HAP-1 (cell line): Measurements from ENCODE around the gene SLC8B1.

Source experiments
- DNase-seq, 2 experiments: peaks; one replicate each; pipeline ENCODE4 v3.0.0-alpha.2; 2016 to 2020; ENCODE audit warnings: low spot score in 2 of 2
- H3K27me3 ChIP-seq: fragments of 250-450 bp; sonication (Bioruptor Pico); 2 replicates; pipeline ENCODE4 v1.5.1; 2020; ENCODE audit warnings: low read depth, mild to moderate bottlenecking, moderate library complexity
- H3K36me3 ChIP-seq: fragments of 250-450 bp; sonication (Bioruptor Pico); replicated peaks from 2 replicates; pipeline ENCODE4 v1.5.1; 2020; ENCODE audit warnings: mild to moderate bottlenecking
- H3K4me1 ChIP-seq: fragments of 250-450 bp; sonication (Bioruptor Pico); 2 replicates; pipeline ENCODE4 v1.5.1; 2020; ENCODE audit warnings: mild to moderate bottlenecking
- H3K4me3 ChIP-seq: fragments of 250-450 bp; sonication (Bioruptor Pico); 2 replicates; pipeline ENCODE4 v1.5.1; 2020; ENCODE audit warnings: mild to moderate bottlenecking, moderate library complexity
- H3K9me3 ChIP-seq: fragments of 250-450 bp; sonication (Bioruptor Pico); 2 replicates; pipeline ENCODE4 v1.5.1; 2020; ENCODE audit warnings: mild to moderate bottlenecking, moderate library complexity
- in situ Hi-C: fragments of 300-500 bp; cut with MboI; formaldehyde crosslinking; loops from 3 replicates; pipeline ENCODE4 v1.14.3; 2020; ENCODE audit warnings: low sequenced_read_pairs, inconsistent platforms, mixed read lengths

Gene SLC8B1

DNA sequence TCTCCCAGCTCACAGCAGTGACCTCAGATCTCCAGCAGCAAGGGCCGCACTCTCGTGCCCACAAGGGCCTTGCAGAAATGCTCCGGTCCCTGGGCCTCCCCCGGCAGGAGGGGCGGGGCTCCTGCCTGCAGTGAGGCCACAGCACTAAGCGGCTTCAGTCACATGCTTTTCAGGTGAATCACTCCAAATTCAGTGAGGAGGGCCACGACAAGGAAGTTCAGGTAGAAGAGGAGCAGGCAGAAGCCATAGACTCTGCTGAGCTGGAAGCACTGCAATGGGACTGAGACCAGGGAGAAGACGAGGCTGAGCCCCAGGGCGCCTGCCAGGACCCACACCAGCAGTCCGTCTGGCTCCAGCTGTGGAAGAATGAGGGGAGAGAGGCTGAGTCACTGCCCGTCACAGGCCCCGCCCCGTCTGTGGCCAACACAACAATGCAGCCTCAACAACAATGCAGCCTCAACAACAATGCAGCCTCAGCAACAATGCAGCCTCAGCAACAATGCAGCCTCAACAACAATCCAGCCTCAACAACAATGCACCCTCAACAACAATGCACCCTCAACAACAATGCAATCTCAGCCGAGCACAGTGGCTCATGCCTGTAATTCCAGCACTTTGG lies 35.2 kb downstream of the SLC8B1 start:
- H3K4me3 ChIP-seq = no peak overlapping the region
- H3K9me3 ChIP-seq = no peaks in the 10 kb centered on the region
- H3K36me3 ChIP-seq = peaks cover 43% of the 10 kb centered on the region
- peak in 1 of 2 experiments; percentile 73 for DNase-seq
- H3K4me1 ChIP-seq = peaks cover 3% of the 10 kb centered on the region
- in situ Hi-C loops = no loop called here
- no peaks in the 10 kb centered on the region for H3K27me3 ChIP-seq

DNA sequence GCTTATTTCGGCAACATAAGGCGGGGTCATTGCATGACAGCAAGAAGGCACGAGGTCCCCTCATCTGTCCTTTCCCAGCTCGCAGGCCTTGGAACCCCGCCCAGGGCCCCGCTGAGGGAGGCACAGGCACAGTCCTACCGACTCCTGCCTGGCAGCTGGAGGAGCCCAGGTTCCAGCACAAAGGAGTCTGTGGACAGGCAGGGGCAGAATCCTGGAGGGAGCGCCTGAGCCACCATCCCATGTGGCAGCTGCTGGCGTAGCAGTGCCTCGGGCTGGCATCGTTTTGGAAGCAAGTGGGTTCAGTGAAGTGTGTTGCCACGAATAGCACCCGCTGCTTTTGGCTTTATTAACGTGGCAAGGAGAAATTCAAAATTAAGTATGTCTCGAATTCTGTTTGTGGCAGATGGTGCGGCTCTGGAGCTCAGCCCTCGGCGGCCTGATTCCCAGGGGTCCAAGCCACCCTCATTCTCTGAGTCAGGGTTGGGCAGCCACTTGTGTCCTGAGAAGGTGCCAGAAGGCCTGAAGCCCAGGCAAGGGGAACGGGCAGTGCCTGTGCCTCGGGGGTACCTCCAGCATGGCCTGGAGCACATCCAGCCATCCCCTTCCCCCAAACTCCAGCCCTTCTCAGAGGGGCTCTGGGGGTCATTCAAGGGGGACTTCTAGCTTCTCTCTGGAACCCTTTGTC lies 35.9 kb downstream of the SLC8B1 start:
- Histone ChIP-seq H3K4me3 (no peak overlapping the region), H3K9me3 (no peaks in the 10 kb centered on the region), H3K4me1 (peaks cover 3% of the 10 kb centered on the region), H3K27me3 (no peaks in the 10 kb centered on the region), H3K36me3 (peaks cover 40% of the 10 kb centered on the region)
- in situ Hi-C loops = no loop called here
- no peak for DNase-seq

DNA sequence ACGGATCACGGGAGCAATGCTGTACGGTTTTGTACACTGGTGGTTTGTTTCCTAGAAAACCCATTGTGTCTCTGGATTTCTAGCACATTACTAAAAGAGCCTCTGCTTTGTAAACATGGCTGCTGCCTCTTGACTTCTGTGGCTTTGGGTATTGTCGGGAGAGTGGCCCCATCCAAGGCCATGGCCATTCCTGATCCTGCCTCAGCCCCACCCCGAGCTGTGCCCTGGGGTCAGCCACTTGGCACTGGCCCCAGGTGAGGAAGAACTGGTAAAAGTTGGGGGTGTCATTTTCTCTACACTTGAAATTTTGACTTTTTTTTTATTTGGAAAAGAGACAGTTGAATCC lies 36.5 kb downstream of the SLC8B1 start:
- Histone ChIP-seq H3K4me1 (peaks cover 3% of the 10 kb centered on the region), H3K27me3 (no peaks in the 10 kb centered on the region), H3K4me3 (no peak overlapping the region), H3K9me3 (no peaks in the 10 kb centered on the region), H3K36me3 (peaks cover 37% of the 10 kb centered on the region)
- in situ Hi-C loops = no loop called here
- DNase-seq = no peak

DNA sequence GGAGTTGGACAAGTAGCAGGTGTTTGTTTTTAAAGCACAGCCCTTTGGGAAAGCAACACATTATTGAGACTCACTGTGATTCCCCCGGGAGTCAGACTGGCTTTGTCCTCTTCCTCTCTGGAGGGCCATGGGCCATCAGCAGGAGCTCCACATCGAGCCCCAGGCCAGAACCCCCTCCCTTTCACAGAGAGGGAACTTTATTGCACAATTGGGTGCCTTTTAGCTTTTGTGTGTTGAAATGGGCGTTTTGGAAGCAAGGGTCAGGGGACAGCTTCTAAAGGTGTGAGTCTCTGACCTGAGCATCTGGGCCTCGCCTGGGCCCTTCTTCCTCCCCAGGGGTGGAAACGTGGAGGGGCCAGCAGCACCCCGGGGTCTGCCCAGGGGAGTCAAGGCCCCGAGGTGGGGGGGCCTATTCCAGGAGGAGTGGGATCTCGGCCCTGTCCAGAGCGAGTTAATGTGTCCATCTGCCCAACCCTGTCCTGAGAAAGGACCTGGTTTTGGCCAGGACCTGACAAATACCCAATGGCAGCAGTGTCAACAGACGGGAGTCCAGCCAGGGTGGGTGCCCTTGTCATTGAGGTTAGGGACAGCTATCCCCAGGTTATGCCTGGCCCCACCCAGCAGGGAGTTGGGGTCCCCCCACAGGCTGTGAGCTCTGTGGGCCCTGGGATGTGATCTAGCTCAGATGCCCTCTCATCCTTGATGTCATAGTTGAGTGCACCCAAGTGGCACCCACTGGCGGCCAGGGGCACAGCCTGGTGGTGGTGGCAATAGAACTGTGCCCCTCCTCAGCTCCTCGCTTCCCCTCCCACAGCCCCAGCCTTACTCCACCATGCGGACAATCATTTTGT lies 37.1 kb downstream of the SLC8B1 start:
- in situ Hi-C loops = no loop called here
- H3K4me3 ChIP-seq = no peak overlapping the region
- no peaks in the 10 kb centered on the region for H3K9me3 ChIP-seq
- DNase-seq = no peak
- peaks cover 3% of the 10 kb centered on the region for H3K4me1 ChIP-seq
- H3K27me3 ChIP-seq = no peaks in the 10 kb centered on the region
- H3K36me3 ChIP-seq = peaks cover 37% of the 10 kb centered on the region

DNA sequence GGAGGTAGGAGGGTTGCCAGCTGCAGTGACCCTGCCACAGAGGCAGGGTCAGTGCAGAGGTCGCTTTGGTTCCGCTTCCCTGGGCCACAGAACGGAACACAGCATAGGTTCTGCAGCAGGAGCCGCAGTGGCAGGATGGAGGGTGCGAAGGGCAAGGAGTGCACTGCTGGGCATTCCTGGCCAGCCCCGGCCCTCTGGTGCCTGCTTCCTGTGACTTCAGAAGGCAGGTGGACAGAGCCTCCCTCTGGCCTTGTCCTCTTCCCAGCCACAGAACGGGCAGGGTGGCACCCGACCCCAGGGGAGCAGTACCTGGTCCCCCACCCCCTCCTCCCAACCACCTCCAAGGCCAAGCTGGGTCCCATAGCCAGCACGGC lies 37.7 kb downstream of the SLC8B1 start:
- DNase-seq = no peak
- Histone ChIP-seq H3K36me3 (peaks cover 35% of the 10 kb centered on the region), H3K4me3 (no peak overlapping the region), H3K4me1 (peaks cover 3% of the 10 kb centered on the region), H3K27me3 (no peaks in the 10 kb centered on the region), H3K9me3 (no peaks in the 10 kb centered on the region)
- in situ Hi-C loops = no loop called here

DNA sequence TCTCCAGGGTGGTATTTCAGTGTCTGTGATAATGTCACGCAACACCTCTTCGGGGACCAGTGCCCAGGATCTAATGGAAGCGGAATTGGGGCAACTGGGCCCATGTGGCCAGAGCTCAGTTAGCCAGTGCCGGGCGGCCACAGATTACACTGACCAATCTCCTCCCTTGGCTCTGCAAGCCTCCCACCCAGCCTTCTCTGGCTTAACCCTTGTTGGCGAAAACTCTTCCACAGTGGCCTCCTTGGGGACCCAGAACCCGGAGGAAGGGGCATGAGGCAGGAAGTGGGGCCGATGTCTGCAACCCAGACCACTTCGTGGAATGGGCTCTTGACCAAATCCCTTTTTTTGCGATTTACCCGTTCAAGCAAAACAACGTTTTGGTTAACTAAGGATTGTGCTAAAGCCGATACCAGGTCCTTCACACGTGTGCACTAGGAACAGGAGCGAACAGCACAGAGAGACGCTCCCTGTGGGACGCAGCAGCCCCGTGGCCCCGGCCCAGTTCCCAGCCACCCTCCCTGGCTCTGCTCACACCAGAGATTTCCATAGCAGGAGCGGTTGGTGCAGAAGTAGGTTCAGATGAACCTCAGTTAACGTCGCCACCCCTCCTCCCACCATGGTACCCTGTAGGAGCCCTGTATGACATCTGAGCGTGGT lies 38.2 kb downstream of the SLC8B1 start:
- Histone ChIP-seq H3K9me3 (no peaks in the 10 kb centered on the region), H3K4me1 (peaks cover 3% of the 10 kb centered on the region), H3K27me3 (no peaks in the 10 kb centered on the region), H3K36me3 (peaks cover 30% of the 10 kb centered on the region), H3K4me3 (no peak overlapping the region)
- no peak for DNase-seq
- in situ Hi-C loops = no loop called here

DNA sequence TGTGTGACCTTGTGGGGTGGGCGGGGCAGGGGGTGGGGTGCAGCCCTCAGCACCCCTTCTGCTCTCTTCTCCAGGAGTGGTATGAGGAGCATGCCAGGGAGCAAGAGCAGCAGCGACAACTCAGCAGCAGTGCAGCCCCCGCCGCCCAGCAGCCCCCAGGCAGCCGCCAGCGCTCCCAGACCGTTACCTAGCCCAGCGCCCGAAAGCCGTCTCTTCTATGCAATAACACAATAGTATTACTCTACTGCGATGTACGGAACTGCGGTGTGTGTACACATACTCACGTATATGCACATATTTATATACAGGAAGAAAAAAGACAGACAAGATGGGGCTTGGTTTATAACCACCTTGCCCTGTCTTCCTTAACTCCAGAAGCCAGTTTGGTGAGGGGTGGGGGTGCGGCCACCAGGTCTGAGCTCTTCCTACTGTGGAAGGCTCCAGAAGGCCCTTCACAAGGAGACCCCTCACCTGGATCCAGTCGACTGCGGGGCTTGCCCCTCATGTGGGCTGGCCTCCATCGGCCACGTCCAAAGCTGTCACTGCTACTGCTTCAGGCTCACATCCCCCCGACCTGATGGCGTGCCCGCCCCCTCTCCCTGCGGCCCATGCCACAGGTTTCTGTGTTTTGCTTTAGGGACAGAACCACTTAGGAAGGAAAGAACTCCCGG lies 38.9 kb downstream of the SLC8B1 start:
- in situ Hi-C loops = no loop called here
- no peak for DNase-seq
- Histone ChIP-seq H3K4me3 (no peak overlapping the region), H3K27me3 (no peaks in the 10 kb centered on the region), H3K4me1 (peaks cover 3% of the 10 kb centered on the region), H3K36me3 (peaks cover 31% of the 10 kb centered on the region), H3K9me3 (no peaks in the 10 kb centered on the region)

DNA sequence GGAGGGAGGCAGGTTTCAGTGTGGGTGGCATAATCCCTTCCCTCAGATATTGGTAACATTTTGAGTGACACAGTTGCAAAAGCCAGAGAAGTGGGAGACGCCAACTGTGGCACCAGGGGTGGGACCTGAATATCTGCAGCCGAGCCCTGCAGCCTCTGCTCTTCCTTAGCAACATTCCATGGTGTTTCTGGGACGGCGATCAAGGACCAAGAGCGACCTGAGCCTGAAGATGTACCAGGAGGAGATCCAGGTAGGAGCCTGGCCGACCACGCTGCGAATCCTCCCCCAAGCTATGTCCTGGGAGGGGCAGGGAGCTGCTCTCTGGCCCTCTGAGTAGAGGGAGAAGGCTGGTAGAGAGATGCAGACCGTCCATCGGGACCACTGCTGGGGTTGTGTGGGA lies 41.8 kb downstream of the SLC8B1 start:
- in situ Hi-C loops = no loop called here
- H3K4me1 ChIP-seq = no peaks in the 10 kb centered on the region
- no peaks in the 10 kb centered on the region for H3K27me3 ChIP-seq
- peaks cover 13% of the 10 kb centered on the region for H3K36me3 ChIP-seq
- no peaks in the 10 kb centered on the region for H3K9me3 ChIP-seq
- DNase-seq = no peak
- H3K4me3 ChIP-seq = no peak overlapping the region

DNA sequence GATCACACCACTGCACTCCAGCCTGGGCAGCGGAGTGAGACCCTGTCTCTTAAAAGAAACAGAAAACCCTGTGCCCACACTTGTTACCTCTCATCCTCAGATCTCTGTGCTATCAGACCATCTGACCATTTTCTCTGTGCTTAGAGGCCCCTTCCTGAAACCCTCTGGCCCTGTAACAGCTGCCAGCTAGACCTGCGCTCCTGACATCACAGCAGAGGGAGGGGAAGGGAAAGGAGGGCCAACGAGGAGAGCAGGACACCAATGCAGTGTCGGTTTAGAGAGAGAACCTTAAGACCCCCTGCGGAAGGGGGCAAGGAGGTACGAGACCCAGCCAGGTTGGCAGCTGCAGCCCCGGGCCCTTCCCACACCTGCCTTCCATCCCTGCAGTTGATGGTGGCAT lies 42.4 kb downstream of the SLC8B1 start:
- Histone ChIP-seq H3K4me1 (no peaks in the 10 kb centered on the region), H3K9me3 (no peaks in the 10 kb centered on the region), H3K27me3 (no peaks in the 10 kb centered on the region), H3K4me3 (no peak overlapping the region), H3K36me3 (peaks cover 13% of the 10 kb centered on the region)
- in situ Hi-C loops = no loop called here
- no peak for DNase-seq

DNA sequence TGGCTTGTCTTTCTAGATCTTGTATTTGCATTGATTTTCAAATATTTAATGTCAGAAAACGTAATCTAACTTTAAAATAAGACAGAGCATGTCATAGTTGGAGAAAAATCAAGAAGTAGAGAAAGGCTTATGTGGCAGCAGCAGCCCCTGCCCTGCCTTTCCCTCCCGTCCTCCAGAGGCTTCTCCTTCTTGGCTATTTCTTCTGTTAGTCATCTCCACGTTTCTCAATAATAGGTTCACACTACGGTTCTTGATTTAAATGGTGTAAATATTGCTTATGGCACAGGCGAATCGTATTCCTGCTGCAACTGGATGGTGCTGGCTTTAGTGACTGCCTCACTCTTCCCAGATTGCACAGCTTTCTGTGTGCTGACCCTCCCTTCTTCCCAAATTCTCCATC lies 42.8 kb downstream of the SLC8B1 start:
- peaks cover 13% of the 10 kb centered on the region for H3K36me3 ChIP-seq

DNA sequence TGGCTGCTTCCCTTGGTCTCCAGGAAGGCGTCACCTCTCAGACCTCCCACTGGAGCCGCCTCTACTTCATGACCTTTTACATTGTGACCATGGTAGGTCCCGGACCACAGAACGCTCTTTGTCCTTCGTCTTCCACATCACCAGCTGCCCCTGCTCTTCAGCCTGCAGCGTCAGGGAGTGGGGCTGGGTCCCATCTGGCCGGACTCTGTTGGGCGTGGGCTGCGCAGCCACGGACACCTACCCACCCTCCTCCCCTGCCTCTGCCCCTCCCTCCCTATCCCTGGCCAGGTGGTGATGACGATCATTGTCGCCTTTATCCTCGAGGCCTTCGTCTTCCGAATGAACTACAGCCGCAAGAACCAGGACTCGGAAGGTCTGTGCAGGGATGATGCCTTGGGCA lies 43.3 kb downstream of the SLC8B1 start:
- in situ Hi-C loops = no loop called here
- Histone ChIP-seq H3K4me3 (no peak overlapping the region), H3K27me3 (no peaks in the 10 kb centered on the region), H3K9me3 (no peaks in the 10 kb centered on the region), H3K36me3 (peaks cover 11% of the 10 kb centered on the region), H3K4me1 (no peaks in the 10 kb centered on the region)
- no peak for DNase-seq

More for the DNA sequence above, 42.8 kb downstream of the SLC8B1 start:
- Histone ChIP-seq H3K4me3 (no peak overlapping the region), H3K27me3 (no peaks in the 10 kb centered on the region), H3K9me3 (no peaks in the 10 kb centered on the region), H3K4me1 (no peaks in the 10 kb centered on the region)
- in situ Hi-C loops = no loop called here
- no peak for DNase-seq

DNA sequence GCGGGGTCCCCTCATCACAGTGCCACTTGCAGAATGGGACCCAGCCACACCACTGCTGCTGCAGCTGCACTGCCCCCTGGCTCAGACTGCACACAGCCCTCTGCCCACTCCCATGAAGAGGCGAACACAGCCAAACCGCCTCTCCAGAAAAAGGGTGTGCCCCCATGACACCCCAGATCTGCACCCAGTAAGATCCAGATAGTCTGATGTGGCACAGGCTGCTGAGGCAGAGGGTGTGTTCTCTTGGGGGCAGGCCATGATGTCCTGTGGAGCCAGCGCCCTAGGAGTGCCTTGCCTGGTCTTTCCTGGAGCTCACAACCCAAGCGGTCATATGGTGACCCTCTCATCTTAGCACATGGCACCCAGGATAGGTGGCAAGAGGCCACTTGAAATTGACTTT lies 44.4 kb downstream of the SLC8B1 start:
- no peaks in the 10 kb centered on the region for H3K27me3 ChIP-seq
- no peaks in the 10 kb centered on the region for H3K9me3 ChIP-seq
- no peaks in the 10 kb centered on the region for H3K4me1 ChIP-seq
- no peak overlapping the region for H3K4me3 ChIP-seq
- DNase-seq = no peak
- peaks cover 7% of the 10 kb centered on the region; the same call in 1 of the 2 replicates for H3K36me3 ChIP-seq
- in situ Hi-C loops = no loop called here

DNA sequence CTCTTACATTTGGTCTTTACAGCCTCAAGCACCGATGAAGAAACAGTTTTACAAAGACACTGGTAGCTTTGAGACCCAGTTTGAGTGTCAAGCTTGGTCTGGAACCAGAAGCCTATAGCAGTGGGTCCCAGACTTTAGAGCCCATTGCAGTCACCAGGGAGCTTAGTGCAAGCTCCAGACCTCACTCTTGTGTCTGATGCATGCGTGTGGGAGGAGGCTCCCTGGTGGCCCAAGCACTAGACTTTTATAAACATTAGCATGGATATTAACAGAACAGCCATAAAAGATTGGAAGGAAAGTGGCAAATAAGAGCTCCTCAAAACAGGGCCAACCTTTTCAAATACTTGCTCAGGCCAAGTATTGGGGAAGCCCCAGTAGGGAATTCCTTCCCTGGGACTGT lies 45.5 kb downstream of the SLC8B1 start:
- in situ Hi-C loops = no loop called here
- no peaks in the 10 kb centered on the region for H3K9me3 ChIP-seq
- H3K36me3 ChIP-seq = peaks cover 12% of the 10 kb centered on the region; the same call in 1 of the 2 replicates
- H3K27me3 ChIP-seq = no peaks in the 10 kb centered on the region
- H3K4me1 ChIP-seq = no peaks in the 10 kb centered on the region
- H3K4me3 ChIP-seq = no peak overlapping the region
- DNase-seq = no peak
